PFSK-1 (cell line): Measurements from ENCODE around the gene PLA2G4C.

Experiments used
- FOXP2 ChIP-seq: optimal IDR thresholded peaks from 2 replicates; pipeline ENCODE3; 2011; ENCODE audit warnings: borderline replicate concordance, control low read depth, inconsistent platforms; ENCODE audit not compliant: insufficient read depth; ENCODE audit errors: extremely low read length, extremely low read depth
- POLR2AphosphoS5 ChIP-seq: IDR thresholded peaks from 2 replicates; pipeline ENCODE4 v1.6.1; 2012; ENCODE audit warnings: low read depth, mild to moderate bottlenecking, control low read depth, low read length, moderate library complexity
- SIN3A ChIP-seq: IDR thresholded peaks from 2 replicates; pipeline ENCODE4 v1.6.1; 2012; ENCODE audit warnings: mild to moderate bottlenecking, low read length, moderate library complexity, borderline replicate concordance; ENCODE audit not compliant: insufficient read depth
- TAF1 ChIP-seq: IDR thresholded peaks from 2 replicates; pipeline ENCODE4 v1.6.1; 2012; ENCODE audit warnings: low read length, control low read depth, borderline replicate concordance; ENCODE audit not compliant: insufficient read depth
- TF ChIP-seq, protein P1 (sequence below), 2 experiments: IDR thresholded peaks; 2 replicates each; pipeline versions ENCODE4 v1.6.1 to v1.8.0; 2011 to 2012; ENCODE audit warnings: low read depth in 2 of 2, low read length in 2 of 2, control low read depth in 1 of 2, inconsistent platforms in 1 of 2, mild to moderate bottlenecking in 1 of 2, moderate library complexity in 1 of 2; ENCODE audit not compliant: insufficient read depth in 1 of 2

PLA2G4C gene

DNA sequence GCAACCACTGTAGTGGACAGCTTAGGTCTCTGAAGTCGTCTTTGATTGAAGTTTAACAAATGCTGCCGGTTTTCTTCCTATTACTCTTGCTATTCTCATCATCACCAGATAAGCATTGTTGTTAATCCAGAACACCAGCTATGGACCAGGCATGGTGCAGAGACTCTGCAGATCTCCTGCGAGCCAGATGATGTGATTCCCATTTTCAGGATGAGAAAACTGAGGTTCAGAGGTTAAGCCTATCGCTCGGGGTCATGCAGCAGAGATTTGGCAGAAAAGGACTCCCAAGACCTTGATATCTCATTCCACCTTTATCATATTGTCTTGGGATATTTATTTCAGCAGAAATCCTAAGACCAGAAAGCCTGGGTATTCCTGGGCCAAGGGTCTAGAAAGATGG, 50.2 kb downstream of the PLA2G4C start:
- TF ChIP-seq SIN3A (no peak), FOXP2 (no peak), POLR2AphosphoS5 (no peak), TAF1 (no peak)
- TF ChIP-seq, protein P1, sequence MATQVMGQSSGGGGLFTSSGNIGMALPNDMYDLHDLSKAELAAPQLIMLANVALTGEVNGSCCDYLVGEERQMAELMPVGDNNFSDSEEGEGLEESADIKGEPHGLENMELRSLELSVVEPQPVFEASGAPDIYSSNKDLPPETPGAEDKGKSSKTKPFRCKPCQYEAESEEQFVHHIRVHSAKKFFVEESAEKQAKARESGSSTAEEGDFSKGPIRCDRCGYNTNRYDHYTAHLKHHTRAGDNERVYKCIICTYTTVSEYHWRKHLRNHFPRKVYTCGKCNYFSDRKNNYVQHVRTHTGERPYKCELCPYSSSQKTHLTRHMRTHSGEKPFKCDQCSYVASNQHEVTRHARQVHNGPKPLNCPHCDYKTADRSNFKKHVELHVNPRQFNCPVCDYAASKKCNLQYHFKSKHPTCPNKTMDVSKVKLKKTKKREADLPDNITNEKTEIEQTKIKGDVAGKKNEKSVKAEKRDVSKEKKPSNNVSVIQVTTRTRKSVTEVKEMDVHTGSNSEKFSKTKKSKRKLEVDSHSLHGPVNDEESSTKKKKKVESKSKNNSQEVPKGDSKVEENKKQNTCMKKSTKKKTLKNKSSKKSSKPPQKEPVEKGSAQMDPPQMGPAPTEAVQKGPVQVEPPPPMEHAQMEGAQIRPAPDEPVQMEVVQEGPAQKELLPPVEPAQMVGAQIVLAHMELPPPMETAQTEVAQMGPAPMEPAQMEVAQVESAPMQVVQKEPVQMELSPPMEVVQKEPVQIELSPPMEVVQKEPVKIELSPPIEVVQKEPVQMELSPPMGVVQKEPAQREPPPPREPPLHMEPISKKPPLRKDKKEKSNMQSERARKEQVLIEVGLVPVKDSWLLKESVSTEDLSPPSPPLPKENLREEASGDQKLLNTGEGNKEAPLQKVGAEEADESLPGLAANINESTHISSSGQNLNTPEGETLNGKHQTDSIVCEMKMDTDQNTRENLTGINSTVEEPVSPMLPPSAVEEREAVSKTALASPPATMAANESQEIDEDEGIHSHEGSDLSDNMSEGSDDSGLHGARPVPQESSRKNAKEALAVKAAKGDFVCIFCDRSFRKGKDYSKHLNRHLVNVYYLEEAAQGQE (IDR thresholded peaks at IDR 0.05; ENCODE audit: insufficient read depth in 1 of 2, low read depth in 2 of 2, low read length in 2 of 2), result no peak

DNA sequence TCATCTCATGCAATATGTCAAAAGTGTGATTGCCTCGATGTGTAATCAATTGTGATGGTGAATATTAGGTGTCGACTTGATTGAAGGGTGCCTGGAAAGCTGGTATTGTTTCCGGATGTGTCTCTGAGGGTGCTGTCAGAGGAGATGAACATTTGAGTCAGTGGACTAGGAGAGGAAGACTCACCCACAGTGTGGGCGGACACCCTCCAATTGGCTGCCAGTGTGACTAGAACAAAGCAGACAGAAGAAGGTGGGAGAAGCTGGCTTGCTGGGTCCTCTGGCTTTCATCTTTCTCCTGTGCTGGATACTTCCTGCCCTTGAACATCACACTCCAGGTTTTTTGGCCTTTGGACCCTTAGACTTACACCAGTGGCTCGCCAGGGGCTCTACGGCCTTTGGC, 51.3 kb downstream of the PLA2G4C start:
- no peak for TF ChIP-seq TAF1
- TF ChIP-seq POLR2AphosphoS5, result no peak
- TF ChIP-seq, protein P1 (IDR thresholded peaks at IDR 0.05; ENCODE audit: insufficient read depth in 1 of 2, low read depth in 2 of 2, low read length in 2 of 2), result no peak
- TF ChIP-seq FOXP2, result no peak
- no peak for TF ChIP-seq SIN3A

DNA sequence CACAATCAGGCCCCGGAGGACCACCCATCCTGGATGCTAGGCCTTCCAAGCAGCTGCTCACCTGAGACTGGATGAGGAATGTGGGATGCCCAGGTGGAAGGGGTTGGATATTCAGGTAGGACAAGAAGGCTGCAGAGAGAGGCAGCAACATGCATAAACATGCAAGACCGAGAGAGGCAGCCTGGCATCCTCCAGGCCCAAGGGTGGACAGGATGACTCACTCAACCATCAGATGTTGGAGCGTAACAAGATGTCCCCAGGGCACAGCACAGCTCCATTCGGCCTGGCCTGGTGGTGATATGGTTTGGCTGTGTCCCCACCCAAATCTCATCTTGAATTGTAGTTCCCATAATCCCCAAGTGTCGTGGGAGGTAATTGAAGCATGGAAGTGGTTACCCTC, 56.8 kb downstream of the PLA2G4C start:
- TF ChIP-seq POLR2AphosphoS5, result no peak
- TF ChIP-seq, protein P1 (IDR thresholded peaks at IDR 0.05; ENCODE audit: insufficient read depth in 1 of 2, low read depth in 2 of 2, low read length in 2 of 2), result no peak
- no peak for TF ChIP-seq TAF1
- TF ChIP-seq SIN3A, result no peak
- TF ChIP-seq FOXP2, result no peak

DNA sequence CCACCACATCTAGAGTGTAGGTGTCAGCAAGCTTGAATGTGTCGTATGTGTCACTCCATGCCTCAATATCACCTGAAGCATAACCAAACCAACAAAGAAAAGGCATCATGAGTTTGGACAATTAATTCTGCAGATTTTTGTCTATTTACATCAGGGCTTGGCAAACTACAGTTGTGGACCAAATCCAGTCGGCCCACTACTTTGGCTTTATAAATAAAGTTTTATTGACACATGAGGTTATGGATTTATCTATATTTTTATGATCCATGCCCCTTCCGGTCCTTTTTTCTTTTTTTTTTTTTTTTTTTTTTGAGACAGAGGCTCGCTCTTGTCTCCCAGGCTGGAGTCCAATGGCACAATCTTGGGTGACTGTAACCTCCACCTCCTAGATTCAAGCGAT, 57.5 kb downstream of the PLA2G4C start:
- no peak for TF ChIP-seq POLR2AphosphoS5
- TF ChIP-seq, protein P1 (IDR thresholded peaks at IDR 0.05; ENCODE audit: insufficient read depth in 1 of 2, low read depth in 2 of 2, low read length in 2 of 2), result no peak
- TF ChIP-seq SIN3A, result no peak
- TF ChIP-seq FOXP2, result no peak
- TF ChIP-seq TAF1, result no peak

DNA sequence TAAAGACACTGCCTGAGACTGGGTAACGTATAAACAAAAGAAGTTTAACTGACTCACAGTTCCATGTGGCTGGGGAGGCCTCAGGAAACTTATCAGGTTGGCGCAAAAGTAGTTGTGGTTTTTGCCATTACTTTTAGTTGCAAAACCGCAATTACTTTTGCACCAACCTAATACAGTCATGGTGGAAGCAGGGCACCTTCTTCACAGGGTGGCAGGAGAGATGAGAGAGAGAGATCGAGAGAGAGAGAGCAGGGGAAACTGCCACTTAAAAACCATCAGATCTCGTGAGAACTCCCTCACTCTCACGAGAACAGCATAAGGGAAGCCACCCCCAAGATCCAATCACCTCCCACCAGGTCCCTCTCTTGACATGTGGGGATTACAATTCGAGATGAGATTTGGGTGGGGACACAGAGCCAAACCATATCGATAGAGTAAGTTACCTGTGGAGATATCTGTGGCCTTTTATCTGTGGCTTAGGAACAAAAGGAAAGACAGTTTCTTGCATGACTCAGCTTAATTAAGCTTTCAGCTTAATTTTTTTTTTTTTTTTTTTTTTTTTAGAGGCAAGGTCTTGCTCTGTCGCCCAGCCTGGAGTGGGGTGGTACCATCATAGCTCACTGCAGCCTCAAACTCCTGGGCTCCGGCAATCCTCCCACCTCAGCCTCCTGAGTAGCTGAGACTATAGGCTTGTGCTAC, 59.1 kb downstream of the PLA2G4C start:
- no peak for TF ChIP-seq TAF1
- TF ChIP-seq SIN3A, result no peak
- TF ChIP-seq FOXP2, result no peak
- TF ChIP-seq POLR2AphosphoS5, result no peak
- TF ChIP-seq, protein P1 (IDR thresholded peaks at IDR 0.05; ENCODE audit: insufficient read depth in 1 of 2, low read depth in 2 of 2, low read length in 2 of 2), result no peak
